ENCODE measurements around the gene BMPR1A. TPM values are rescaled to one million over a fixed set of nuclear protein-coding genes. Genes with fewer than 3 reads are reported as not detected.

BMPR1A gene
- total RNA-seq, 4 donors from 2014 or later: 17.7 to 35.5 (median 26.8) TPM

GRCh38 chr10:86775056-86775869, 18.8 kb downstream of the BMPR1A start:
- WGBS, 2 donors: 36 to 37% methylated on average over 6 of the region's 6 CpGs
- intact Hi-C loops (cut with DNase I; ENCODE audit: low total_unique reads): no loop called here
- no peak for TF ChIP-seq POLR2A (IDR thresholded peaks at IDR 0.05)
- no peak for DNase-seq (ENCODE audit: low spot score in 2 of 2)
- H3K4me3 ChIP-seq (ENCODE audit: low read depth, poor library complexity, severe bottlenecking): no peak overlapping the region

- H3K4me3 ChIP-seq (ENCODE audit: low read depth, poor library complexity, severe bottlenecking): no peak overlapping the region
- intact Hi-C loops (cut with DNase I; ENCODE audit: low total_unique reads): no loop called here
- no peak for DNase-seq (ENCODE audit: low spot score in 2 of 2)
- WGBS, 2 donors: 70 to 73% methylated on average over 3 of the region's 3 CpGs
- TF ChIP-seq, protein P1, sequence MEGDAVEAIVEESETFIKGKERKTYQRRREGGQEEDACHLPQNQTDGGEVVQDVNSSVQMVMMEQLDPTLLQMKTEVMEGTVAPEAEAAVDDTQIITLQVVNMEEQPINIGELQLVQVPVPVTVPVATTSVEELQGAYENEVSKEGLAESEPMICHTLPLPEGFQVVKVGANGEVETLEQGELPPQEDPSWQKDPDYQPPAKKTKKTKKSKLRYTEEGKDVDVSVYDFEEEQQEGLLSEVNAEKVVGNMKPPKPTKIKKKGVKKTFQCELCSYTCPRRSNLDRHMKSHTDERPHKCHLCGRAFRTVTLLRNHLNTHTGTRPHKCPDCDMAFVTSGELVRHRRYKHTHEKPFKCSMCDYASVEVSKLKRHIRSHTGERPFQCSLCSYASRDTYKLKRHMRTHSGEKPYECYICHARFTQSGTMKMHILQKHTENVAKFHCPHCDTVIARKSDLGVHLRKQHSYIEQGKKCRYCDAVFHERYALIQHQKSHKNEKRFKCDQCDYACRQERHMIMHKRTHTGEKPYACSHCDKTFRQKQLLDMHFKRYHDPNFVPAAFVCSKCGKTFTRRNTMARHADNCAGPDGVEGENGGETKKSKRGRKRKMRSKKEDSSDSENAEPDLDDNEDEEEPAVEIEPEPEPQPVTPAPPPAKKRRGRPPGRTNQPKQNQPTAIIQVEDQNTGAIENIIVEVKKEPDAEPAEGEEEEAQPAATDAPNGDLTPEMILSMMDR (IDR thresholded peaks at IDR 0.05): no peak
- no peak for TF ChIP-seq POLR2A (IDR thresholded peaks at IDR 0.05)
Measured at GRCh38 chr10:86775870-86776180, 19.4 kb downstream of the BMPR1A start.

DNA sequence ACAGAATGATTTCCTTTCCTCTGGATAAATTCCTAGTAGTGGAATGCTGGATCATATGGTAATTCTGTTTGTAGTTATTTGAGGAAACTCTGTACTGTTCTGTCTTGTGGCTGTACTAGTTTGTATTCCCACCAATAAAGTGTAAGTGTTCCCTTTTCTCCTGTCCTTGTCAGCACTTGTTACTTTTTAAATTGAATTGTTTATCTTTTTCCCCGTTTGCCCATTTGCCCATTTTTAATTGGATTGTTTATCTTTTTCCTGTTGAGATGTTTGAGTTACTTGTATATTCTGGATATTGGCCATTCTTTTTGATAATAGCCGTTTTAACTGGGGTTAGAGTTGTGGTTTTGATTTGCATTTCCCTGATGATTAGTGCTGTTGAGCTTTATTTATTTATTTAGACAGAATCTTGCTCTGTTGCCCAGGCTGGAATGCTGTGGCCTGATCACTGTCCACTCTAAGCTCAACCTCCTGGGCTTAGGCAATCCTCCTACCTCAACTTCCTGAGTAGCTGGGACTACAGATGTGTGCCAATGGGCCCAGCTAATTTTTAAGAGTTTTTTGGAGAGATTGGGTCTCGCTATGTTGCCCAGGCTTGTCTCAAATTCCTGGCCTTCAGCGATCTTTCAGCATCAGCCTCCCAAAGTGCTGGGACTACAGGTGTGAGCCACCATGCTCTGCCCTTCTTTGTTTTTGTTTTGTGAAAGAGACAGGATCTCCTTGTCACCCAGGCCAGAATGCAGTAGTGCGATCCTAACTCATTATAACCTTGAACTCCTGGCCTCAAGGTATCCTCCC, 23.0 kb downstream of the BMPR1A start:
- 75 to 79% methylated on average over 5 of the region's 5 CpGs for WGBS, 2 donors
- intact Hi-C loops (cut with DNase I; ENCODE audit: low total_unique reads): no loop called here
- TF ChIP-seq, protein P1 (IDR thresholded peaks at IDR 0.05): no peak
- H3K4me3 ChIP-seq (ENCODE audit: low read depth, poor library complexity, severe bottlenecking): no peak overlapping the region
- no peak for DNase-seq (ENCODE audit: low spot score in 2 of 2)

DNA sequence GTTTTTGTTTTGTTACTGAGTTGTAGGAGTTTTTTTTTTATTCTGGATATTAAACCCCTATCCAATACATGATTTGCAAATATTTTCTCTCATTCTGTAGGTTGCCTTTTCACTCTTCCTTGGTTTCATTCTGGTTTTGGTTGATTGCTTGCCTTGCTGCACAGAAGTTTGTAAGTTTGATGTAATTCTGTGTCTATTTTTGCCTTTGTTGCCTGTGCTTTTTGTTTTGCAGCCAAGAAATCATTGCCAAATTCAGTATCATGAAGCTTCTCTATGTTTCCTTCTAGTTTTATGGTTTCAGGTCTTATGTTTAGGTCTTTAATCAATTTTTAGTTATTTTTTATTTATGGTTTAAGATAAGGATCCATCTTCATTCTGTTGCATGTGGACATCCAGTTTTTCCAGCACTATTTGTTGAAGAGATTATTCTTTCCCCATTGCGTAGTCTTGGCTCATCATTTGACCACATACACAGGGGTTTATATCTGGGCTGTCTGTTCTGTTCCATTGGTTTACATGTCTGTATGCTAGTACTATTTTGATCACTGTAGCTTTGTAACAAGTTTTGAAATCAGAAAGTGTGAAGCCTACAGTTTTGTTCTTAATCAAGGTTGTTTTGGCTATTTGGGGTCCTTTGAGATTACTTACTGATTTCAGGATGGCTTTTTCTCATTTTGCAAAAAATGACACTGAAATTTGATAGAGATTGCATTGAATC, 26.4 kb downstream of the BMPR1A start:
- no peak overlapping the region for H3K4me3 ChIP-seq (ENCODE audit: low read depth, poor library complexity, severe bottlenecking)
- intact Hi-C loops (cut with DNase I; ENCODE audit: low total_unique reads): no loop called here
- no peak for DNase-seq (ENCODE audit: low spot score in 2 of 2)
- TF ChIP-seq POLR2A (IDR thresholded peaks at IDR 0.05): no peak
- 80 to 94% methylated on average over 1 of the region's 1 CpG for WGBS, 2 donors

GRCh38 chr10:86785037-86785436, 28.6 kb downstream of the BMPR1A start:
- TF ChIP-seq, protein P1 (IDR thresholded peaks at IDR 0.05): no peak
- DNase-seq (ENCODE audit: low spot score in 2 of 2): no peak
- 84 to 89% methylated on average over 4 of the region's 4 CpGs for WGBS, 2 donors
- H3K4me3 ChIP-seq (ENCODE audit: low read depth, poor library complexity, severe bottlenecking): no peak overlapping the region
- intact Hi-C loops (cut with DNase I; ENCODE audit: low total_unique reads): no loop called here

DNA sequence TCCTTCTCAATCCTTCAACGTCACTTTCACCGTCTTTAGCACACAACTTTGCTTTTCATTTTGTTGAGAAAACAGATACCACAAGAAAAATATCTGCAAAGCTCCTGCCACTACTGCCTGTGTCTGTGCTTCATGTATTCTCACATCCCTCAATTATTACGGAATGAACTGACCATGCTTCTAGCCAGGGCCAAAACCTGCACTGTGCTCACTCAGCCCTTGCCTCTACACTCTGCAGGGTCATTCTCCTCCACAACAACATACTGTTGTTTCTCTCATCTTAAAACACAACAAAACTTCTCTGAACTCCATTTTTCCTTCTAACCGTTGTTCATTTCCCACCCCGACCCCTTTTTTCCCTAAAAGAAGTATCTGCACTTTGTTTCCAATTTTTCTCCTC, 29.5 kb downstream of the BMPR1A start:
- WGBS, 2 donors: 75 to 77% methylated on average over 5 of the region's 5 CpGs
- intact Hi-C loops (cut with DNase I; ENCODE audit: low total_unique reads): no loop called here
- H3K4me3 ChIP-seq (ENCODE audit: low read depth, poor library complexity, severe bottlenecking): no peak overlapping the region
- no peak for DNase-seq (ENCODE audit: low spot score in 2 of 2)
- no peak for TF ChIP-seq POLR2A (IDR thresholded peaks at IDR 0.05)
- TF ChIP-seq, protein P1 (IDR thresholded peaks at IDR 0.05): no peak

Measured in lower leg skin (tissue), 4 donors.